HG03025 (cell line): ENCODE data around the gene SALL3.
"Not testable (repeated sequence)": the region's sequence is repeated elsewhere in the genome, so short reads cannot be mapped to it uniquely, and the experiment has no call there.

Experiments used
- ATAC-seq: cut with Tn5 transposase; IDR thresholded peaks from one replicate; pipeline ENCODE4 v1.9.1; 2021; ENCODE audit warnings: mild to moderate bottlenecking, moderate library complexity; ENCODE audit not compliant: unreplicated experiment, low FRiP score

SALL3 gene

GRCh38 chr18:78964727-78965126, 14.9 kb upstream of the SALL3 start:
- ATAC-seq = not testable (repeated sequence)

- no peak for ATAC-seq
Measured at GRCh38 chr18:78965260-78965659, 14.4 kb upstream of the SALL3 start.

DNA sequence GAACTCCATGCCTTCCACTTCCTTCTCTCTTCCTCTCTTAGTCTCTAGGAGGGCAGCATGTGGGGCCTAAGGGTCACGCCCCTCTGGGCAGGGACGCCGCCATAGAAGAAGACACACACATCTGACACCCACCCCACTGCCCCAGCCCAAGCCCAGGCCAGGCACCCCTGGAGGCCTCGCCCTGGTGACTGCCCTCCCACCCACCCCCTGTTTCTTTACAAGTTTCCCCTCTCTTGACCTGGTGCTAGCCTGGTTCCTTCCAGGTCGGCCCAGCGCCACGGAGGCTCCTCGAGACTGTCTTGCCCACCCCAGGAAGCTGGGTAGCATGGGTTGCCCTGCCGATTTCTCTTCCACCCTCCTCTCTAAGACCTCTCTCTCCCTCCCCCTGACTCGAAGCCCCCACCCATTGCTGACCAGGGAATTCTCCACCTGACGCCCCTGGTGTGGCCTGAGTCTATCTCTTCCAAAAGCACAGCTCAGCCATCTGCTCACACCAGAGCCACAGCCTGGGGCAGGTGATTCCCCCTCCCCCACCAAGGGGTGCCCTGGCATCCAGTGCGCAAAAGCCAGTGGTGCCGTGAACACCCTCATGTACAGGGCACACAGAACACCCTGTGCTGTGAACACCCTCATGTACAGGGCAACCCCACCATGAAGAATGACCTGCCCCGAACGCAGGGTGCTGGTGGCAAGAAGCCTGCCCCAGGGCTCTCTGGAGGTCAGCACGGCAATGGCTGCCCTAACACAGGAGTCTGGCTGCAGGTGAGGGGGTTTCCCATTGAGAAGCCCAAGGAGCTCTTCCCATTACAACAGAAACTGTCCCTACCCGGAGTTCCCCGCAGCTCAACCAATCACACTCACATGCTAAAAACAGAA, 13.5 kb upstream of the SALL3 start:
- ATAC-seq = no peak

- no peak for ATAC-seq
Measured at GRCh38 chr18:78966793-78967106, 12.9 kb upstream of the SALL3 start.

GRCh38 chr18:78967692-78968091, 11.9 kb upstream of the SALL3 start:
- ATAC-seq = no peak

DNA sequence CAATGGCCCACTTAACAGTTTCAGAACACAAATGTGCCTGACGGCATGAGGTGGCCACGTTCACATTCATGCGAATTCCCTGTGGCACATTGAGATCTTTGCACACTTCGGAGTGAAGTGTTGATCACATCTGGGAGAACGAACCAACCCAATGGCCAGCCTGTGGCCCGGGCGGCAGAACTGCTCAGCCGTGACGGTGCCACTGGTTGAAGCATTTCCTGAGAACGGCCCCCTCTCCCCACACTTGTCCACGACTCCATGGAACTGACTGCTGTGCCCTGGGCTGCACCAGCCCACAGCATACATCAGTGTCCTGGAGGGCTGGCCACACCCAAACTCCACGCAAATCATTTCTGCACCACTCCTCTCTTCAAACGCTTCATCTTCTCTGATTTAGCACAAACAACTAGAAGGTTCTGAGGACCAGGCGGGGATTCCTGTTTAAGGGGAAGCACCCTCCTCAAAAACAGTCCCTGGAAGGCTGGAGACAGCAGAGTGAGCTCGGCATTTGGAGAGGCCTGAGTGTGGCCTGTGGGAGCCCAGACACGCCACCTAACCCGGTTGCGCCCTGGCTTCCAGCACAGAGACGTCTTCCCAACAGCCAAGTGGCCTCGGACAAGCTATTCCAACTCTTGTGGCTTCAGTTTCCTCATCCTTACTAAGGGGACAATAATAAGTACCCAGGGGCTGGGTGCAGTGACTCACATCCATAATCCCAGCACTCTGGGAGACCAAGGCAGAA, 9.9 kb upstream of the SALL3 start:
- no peak for ATAC-seq

- ATAC-seq = no peak
Measured at GRCh38 chr18:78970774-78971333, 8.8 kb upstream of the SALL3 start.

DNA sequence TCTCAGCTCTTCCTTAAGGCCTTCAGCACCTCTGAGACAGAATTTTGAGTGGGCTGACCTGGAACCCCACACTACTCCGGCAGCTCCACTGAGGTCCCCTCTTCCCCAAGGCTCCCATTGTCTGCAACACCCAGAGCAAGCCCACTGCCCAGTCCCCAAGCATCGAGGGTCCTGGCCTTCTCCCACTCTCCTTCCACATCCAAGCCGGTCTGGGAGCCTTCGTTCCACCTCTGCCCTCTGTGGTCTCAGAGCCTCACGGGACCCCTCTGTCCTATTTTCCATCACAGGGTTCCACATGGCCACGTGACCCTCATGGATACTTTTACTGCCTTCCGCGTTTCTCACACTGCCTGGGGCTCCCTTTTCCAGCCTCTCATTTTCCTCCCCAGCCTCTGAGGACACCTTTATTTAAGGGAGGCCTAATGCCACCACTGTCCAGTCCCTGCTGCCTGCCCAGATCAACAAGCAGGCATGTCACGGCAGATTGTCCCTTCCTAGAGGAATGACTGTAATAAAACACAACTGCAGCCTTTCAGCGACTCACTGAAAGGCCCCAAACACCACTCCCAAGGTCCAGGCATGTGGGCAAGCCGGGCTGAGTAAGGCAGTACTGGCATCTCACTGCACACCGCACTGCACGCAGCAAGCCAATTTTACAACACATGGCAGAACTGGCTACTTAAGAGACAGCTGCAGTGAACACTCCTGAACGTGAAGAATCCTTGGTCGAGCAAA, 7.9 kb upstream of the SALL3 start:
- ATAC-seq = no peak

- no peak for ATAC-seq
Measured at GRCh38 chr18:78972385-78972918, 7.2 kb upstream of the SALL3 start.

DNA sequence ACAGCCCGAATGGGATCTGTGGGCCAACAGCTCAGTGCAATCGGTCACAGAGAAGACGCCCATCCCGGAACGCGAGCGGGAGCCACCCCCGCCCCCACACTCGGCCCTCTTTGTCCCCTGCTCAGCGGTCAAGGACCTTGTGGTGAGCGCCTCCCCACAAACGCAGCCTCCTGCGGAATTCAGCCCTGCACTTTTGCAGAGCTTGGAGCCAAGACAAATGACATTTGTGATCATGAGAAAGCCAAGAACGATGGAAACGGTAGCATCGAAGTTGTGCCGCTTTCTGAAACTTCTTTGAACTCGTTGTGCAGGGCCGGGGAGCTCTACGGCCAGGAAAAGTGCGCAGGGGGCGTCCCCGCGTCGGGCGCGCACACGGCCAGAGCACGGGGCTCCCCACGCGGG, 6.7 kb upstream of the SALL3 start:
- ATAC-seq = no peak

DNA sequence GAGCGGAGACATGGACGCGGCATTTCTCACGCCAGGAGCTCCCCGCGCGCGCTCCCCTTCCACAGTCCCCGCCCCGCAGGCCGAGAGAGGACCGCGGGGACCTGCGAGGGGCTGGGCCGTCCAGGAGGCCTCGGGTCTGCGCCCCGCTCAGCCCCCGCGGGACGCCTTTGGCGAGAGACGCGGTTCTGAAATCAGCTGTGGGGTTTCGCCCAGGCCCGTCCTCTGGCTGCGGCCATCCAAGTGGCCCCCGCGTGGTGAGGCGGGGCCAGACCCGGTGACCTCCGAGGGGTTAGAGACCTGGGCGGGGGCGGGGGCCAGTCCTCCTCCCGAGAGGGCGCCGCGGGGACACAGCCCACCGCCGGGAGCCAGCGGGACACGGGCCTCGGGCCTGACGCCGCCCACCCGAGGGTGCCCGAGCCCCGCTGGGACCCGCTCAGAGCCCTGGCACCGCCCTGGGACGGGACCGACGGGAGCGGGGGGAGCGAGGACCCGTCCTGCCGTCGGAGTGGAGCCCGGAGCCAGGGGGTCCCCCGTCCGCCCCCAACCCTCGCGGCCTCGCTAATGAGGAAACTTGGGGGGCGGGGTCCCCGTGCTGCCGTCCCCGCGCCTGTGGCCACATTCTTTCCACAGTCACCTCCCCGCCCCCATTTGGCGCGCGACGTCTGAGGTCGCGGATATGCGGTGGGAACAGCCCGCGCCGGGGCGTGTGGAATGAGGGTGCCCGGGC, 6.1 kb upstream of the SALL3 start:
- no peak for ATAC-seq

GRCh38 chr18:78974115-78974761, 5.4 kb upstream of the SALL3 start:
- no peak for ATAC-seq

DNA sequence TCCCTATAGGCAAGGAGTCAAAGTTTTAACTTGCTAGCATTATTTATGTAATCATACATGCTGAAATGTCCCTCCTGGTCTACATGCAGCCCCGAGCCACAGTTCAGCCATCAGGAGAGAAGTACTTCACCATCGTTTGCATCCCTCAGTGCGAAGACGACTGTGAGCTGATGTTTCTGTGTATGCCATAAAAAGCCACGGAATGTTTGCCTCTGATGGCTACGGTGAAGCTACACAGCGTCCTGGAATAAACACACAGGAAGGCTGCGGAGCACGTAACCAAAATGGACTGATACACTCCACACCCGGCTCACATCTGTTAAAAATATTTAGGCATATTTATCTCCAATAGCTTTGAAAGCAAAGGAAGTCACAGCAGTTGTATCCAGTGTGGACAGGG, 4.3 kb upstream of the SALL3 start:
- ATAC-seq = no peak

DNA sequence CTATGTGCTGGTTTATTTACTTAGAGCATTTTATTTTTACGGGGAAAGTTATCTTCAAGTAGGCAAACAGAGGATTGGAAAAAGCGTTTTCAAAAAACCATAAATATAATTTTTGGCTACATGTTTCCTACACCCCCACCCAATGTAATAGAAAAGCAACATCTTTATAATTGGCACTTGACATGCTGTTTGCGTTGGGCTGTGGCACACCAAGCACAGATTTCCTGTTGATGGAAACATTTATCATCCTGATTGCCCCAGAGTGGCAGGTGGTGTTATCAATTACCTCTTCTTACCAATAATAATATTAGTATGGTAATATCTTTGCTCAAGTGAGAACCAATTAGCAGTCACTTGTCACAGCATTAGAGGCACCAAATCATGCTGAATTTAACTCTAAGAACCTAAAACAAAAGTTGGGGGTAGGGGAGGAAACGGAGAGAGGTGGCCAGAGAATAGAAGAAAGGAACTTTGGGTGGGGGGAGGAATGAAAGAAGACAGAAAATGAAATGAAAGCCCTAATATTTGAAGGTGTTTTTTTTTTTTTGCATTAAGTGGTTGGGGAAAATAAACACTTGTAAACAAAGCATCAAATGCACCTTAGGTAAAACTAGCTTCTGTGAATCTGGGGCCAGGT, 3.8 kb upstream of the SALL3 start:
- ATAC-seq = no peak

- no peak for ATAC-seq
Measured at GRCh38 chr18:78976765-78977636, 2.6 kb upstream of the SALL3 start.

GRCh38 chr18:78977637-78978348, 1.8 kb upstream of the SALL3 start:
- ATAC-seq = no peak

- ATAC-seq = no peak
Measured at GRCh38 chr18:78978349-78979055, 1.1 kb upstream of the SALL3 start.
